Lower lobe of right lung (tissue), 2 donors: ENCODE data around the gene NELFA. TPM values are rescaled to one million over a fixed set of nuclear protein-coding genes. Genes with fewer than 3 reads are reported as not detected.
"Not testable (repeated sequence)": the region's sequence is repeated elsewhere in the genome, so short reads cannot be mapped to it uniquely, and the experiment has no call there.

Experiments used
- ATAC-seq, 2 donors: fragments of 200-7000 bp; cut with Tn5 transposase; one replicate each; pipeline ENCODE4 v1.9.1; 2020 to 2022; ENCODE audit warnings: mild to moderate bottlenecking in 2 of 2, moderate library complexity in 2 of 2
- DNase-seq: peaks from one replicate; pipeline ENCODE4 v3.0.0-alpha.2; 2020
- H3K27ac ChIP-seq: fragments of 200-600 bp; one replicate; pipeline ENCODE4 v1.8.0; 2022
- H3K27me3 ChIP-seq: fragments of 200-600 bp; one replicate; pipeline ENCODE4 v1.8.0; 2022; ENCODE audit warnings: low read depth
- H3K36me3 ChIP-seq: fragments of 200-600 bp; one replicate; pipeline ENCODE4 v1.8.0; 2022; ENCODE audit warnings: mild to moderate bottlenecking
- H3K4me1 ChIP-seq: fragments of 200-600 bp; one replicate; pipeline ENCODE4 v1.8.0; 2022
- H3K4me3 ChIP-seq: fragments of 200-600 bp; one replicate; pipeline ENCODE4 v1.8.0; 2022; ENCODE audit warnings: mild to moderate bottlenecking
- H3K9me3 ChIP-seq: fragments of 200-600 bp; one replicate; pipeline ENCODE4 v1.8.0; 2022
- CTCF ChIP-seq: fragments of 200-600 bp; IDR thresholded peaks from one replicate; pipeline ENCODE4 v1.8.0; 2022; ENCODE audit warnings: antibody characterized with exemption, mild to moderate bottlenecking
- intact Hi-C: fragments of 100-400 bp; cut with DNase I; formaldehyde crosslinking; loops from one replicate; pipeline ENCODE4 v1.11.0; 2022
- total RNA-seq: library from RNA; stranded (reverse); fragmentation: NEBNext Ultra II Directional; extraction: Animal tissue kit (Norgen Biotek cat#: 25700); gene quantifications from one replicate; pipeline ENCODE4 v1.2.1, GENCODE V29; 2021
- donor health status: DM: no; HTN: yes; CAD: no; lungs with severe emphysema.

The NELFA gene
- total RNA-seq, 1 donor from 2014 or later: 22.6 TPM

DNA sequence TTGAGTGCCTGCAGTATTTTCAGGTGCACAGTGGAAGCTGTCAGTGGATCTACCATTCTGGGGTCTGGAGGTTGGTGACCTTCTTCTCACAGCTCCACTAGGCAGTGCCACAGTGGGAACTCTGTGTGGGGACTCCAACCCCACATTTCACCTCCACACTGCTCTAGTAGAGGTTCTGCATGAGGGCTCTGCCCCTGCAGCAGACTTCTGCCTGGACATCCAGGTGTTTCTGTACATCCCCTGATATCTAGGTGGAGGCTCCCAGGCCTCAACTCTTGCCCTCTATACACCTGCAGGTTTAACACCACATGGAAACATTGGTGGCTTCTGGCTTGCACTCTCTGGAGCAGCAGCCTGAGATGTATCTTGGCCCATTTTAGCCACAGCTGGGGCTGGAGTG, 17.0 kb upstream of the NELFA start:
- Histone ChIP-seq H3K4me1 (no peaks in the 10 kb centered on the region), H3K4me3 (no peak overlapping the region), H3K27me3 (peaks cover 16% of the 10 kb centered on the region), H3K9me3 (no peaks in the 10 kb centered on the region), H3K27ac (no peak overlapping the region), H3K36me3 (no peaks in the 10 kb centered on the region)
- DNase-seq (no peak), ATAC-seq (no peak)
- intact Hi-C loops: no loop called here
- TF ChIP-seq CTCF: no peak

- Histone ChIP-seq H3K4me3 (no peak overlapping the region), H3K36me3 (no peaks in the 10 kb centered on the region), H3K27me3 (peaks cover 17% of the 10 kb centered on the region), H3K27ac (no peak overlapping the region), H3K4me1 (no peaks in the 10 kb centered on the region), H3K9me3 (no peaks in the 10 kb centered on the region)
- TF ChIP-seq CTCF: no peak
- intact Hi-C loops: no loop called here
- DNase-seq: no peak
- ATAC-seq: no peak
Observed at GRCh38 chr4:2024683-2025082, 15.9 kb upstream of the NELFA start.

GRCh38 chr4:2021358-2022018, 12.7 kb upstream of the NELFA start:
- peaks cover 17% of the 10 kb centered on the region for H3K27me3 ChIP-seq
- H3K9me3 ChIP-seq, intact Hi-C loops, H3K27ac ChIP-seq, H3K36me3 ChIP-seq, ATAC-seq, H3K4me1 ChIP-seq, DNase-seq, H3K4me3 ChIP-seq: not testable (repeated sequence)

DNA sequence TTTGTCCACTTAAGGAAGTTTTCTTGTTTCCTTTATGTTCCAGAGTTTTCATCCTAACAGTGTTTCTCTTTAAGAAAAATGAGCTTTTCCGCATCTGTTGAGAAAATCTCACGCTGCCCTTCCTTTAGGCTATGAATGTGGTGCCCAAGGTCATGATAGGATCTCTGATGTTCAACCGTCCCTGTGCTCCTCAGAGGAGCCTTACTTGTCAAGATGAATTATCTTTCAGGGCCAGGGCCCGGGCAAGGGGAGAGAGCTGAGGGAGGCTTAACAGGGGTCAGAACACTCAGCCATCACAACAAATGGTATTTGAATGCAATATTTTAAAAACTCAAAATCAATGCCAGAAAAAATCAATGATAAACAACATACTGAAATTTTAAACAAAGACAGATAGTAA, 6.2 kb upstream of the NELFA start:
- Histone ChIP-seq H3K36me3 (no peaks in the 10 kb centered on the region), H3K27me3 (no peaks in the 10 kb centered on the region), H3K4me1 (peaks cover 5% of the 10 kb centered on the region), H3K4me3 (no peak overlapping the region), H3K9me3 (no peaks in the 10 kb centered on the region), H3K27ac (no peak overlapping the region)
- DNase-seq (no peak), ATAC-seq (no peak)
- intact Hi-C loops: no loop called here
- no peak for TF ChIP-seq CTCF

GRCh38 chr4:2011583-2011982, 2.8 kb upstream of the NELFA start:
- ATAC-seq (no peak), DNase-seq (peak; percentile 59)
- Histone ChIP-seq H3K27me3 (no peaks in the 10 kb centered on the region), H3K36me3 (peaks cover 3% of the 10 kb centered on the region), H3K9me3 (no peaks in the 10 kb centered on the region), H3K4me3 (no peak overlapping the region), H3K4me1 (peaks cover 20% of the 10 kb centered on the region), H3K27ac (no peak overlapping the region)
- intact Hi-C loops: no loop called here
- no peak for TF ChIP-seq CTCF

DNA sequence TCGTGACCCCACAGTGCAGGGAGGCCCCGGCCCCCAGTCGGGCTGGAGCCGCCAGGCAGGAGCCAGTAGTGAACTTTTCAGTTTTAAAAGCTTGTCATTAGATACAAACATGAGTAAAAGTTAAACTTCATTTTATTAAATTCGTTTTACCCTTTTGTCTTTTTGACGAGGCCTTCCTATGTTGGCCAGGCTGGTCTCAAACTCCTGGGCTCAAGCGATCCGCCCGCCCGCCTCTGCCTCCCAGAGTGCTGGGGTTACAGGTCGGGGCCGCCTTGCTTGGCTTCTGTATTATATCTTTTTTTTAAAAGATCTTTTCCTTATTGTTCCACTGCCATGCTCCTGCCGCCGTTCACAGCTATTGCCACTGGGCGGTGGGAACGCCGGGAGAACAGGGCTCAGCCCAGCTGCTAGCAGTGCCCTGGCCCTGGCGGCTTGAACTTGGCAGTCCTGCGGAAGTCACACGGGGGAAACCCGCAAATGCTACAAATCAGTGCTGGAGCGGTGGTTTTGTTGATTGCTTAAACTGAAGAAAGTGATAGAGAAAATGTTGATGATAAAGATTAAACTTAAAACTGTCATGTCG, 968 bp upstream of the NELFA start:
- ATAC-seq (peak; percentile 68 to 72), DNase-seq (peak; percentile 79)
- peak overlapping the region; percentile 97 for H3K27ac ChIP-seq
- intact Hi-C loops: no loop called here
- peak overlapping the region; percentile 84 for H3K4me3 ChIP-seq
- peaks cover 3% of the 10 kb centered on the region for H3K36me3 ChIP-seq
- no peaks in the 10 kb centered on the region for H3K9me3 ChIP-seq
- H3K27me3 ChIP-seq: no peaks in the 10 kb centered on the region
- TF ChIP-seq CTCF: peak; percentile 23
- H3K4me1 ChIP-seq: peaks cover 20% of the 10 kb centered on the region
